ENCODE measurements around the gene CYB5B. TPM values are rescaled to one million over a fixed set of nuclear protein-coding genes. Genes with fewer than 3 reads are reported as not detected.

The CYB5B gene
- polyA plus RNA-seq, 1 donor (not counting 4 experiments of a cell fraction or from before 2014, with no cell fraction given) = 287 TPM

GRCh38 chr16:69509125-69509524 is 84.7 kb downstream of the CYB5B start:
- H2AFZ ChIP-seq (ENCODE audit: control insufficient read depth, low read length) = no peak overlapping the region
- no peak for FAIRE-seq
- H3K27ac ChIP-seq (ENCODE audit: control insufficient read depth, insufficient read depth, low read length) = no peak overlapping the region
- no peaks in the 10 kb centered on the region for H3K36me3 ChIP-seq (ENCODE audit: control insufficient read depth in 2 of 2, extremely low read depth in 1 of 2, insufficient read depth in 2 of 2, low read length in 2 of 2)
- no peaks in the 10 kb centered on the region for H3K9me3 ChIP-seq (ENCODE audit: control insufficient read depth, low read depth, low read length)
- TF ChIP-seq EZH2 (IDR thresholded peaks at IDR 0.05; ENCODE audit: low read length) (no peak), CTCF (optimal IDR thresholded peaks at IDR 0.05 in 1 of 3, IDR thresholded peaks at IDR 0.05 in 1 of 3, conservative IDR thresholded peaks at IDR 0.05 in 1 of 3; ENCODE audit: extremely low read depth in 1 of 3, insufficient read depth in 2 of 3, low read length in 3 of 3) (no peak)
- DNase-seq (ENCODE audit: low read depth, low spot score) = no peak
- no peaks in the 10 kb centered on the region for H3K9me1 ChIP-seq (ENCODE audit: control insufficient read depth, extremely low read depth, insufficient read depth, low read length)
- H3K27me3 ChIP-seq (ENCODE audit: control insufficient read depth, extremely low read depth, insufficient read depth, low read length) = no peaks in the 10 kb centered on the region
- no peaks in the 10 kb centered on the region for H3K79me2 ChIP-seq (ENCODE audit: control insufficient read depth, insufficient read depth, low read length)
- H3K4me3 ChIP-seq (ENCODE audit: control insufficient read depth in 2 of 3, extremely low read depth in 1 of 3, insufficient read depth in 2 of 3, low read depth in 1 of 3, low read length in 3 of 3) = no peak overlapping the region
- H4K20me1 ChIP-seq (ENCODE audit: control insufficient read depth, extremely low read depth, insufficient read depth, low read length) = no peaks in the 10 kb centered on the region
- peaks cover 17% of the 10 kb centered on the region for H3K4me1 ChIP-seq (ENCODE audit: control insufficient read depth, extremely low read depth, insufficient read depth, low read length)
- dilution Hi-C loops (cut with MboI; ENCODE audit: extremely low pct_ligation_motif_present, low sequenced_read_pairs) = no loop called here
- no peak overlapping the region for H3K4me2 ChIP-seq (ENCODE audit: control insufficient read depth, extremely low read depth, insufficient read depth, low read depth, low read length)
- H3K9ac ChIP-seq (ENCODE audit: control insufficient read depth, extremely low read depth, insufficient read depth, low read length) = no peak overlapping the region

DNA sequence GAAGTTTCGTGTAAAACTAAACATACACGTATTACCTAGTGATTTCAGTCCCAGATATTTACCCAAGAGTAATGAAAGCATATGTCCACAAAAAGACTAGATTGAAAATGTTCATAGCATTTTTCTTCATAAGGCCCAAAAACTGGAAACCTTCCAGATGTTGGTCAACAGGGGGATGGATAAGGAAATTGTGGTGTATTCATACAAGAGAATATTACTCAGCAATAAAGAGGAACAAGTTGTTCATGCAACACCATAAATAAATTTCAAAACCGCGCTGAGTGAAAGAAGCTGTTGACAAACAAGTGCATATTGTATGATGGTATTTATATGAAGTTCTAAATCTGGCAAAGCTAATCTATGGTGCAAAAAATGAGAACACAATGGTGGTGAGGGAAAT is 87.2 kb downstream of the CYB5B start:
- FAIRE-seq (no peak), DNase-seq (ENCODE audit: low read depth, low spot score) (no peak)
- Histone ChIP-seq H3K9ac (ENCODE audit: control insufficient read depth, extremely low read depth, insufficient read depth, low read length) (no peak overlapping the region), H3K79me2 (ENCODE audit: control insufficient read depth, insufficient read depth, low read length) (no peaks in the 10 kb centered on the region), H3K9me3 (ENCODE audit: control insufficient read depth, low read depth, low read length) (no peaks in the 10 kb centered on the region), H3K4me1 (ENCODE audit: control insufficient read depth, extremely low read depth, insufficient read depth, low read length) (peaks cover 32% of the 10 kb centered on the region), H4K20me1 (ENCODE audit: control insufficient read depth, extremely low read depth, insufficient read depth, low read length) (no peaks in the 10 kb centered on the region), H2AFZ (ENCODE audit: control insufficient read depth, low read length) (no peak overlapping the region), H3K27me3 (ENCODE audit: control insufficient read depth, extremely low read depth, insufficient read depth, low read length) (no peaks in the 10 kb centered on the region), H3K4me3 (ENCODE audit: control insufficient read depth in 2 of 3, extremely low read depth in 1 of 3, insufficient read depth in 2 of 3, low read depth in 1 of 3, low read length in 3 of 3) (no peak overlapping the region), H3K27ac (ENCODE audit: control insufficient read depth, insufficient read depth, low read length) (no peak overlapping the region), H3K9me1 (ENCODE audit: control insufficient read depth, extremely low read depth, insufficient read depth, low read length) (no peaks in the 10 kb centered on the region), H3K36me3 (ENCODE audit: control insufficient read depth in 2 of 2, extremely low read depth in 1 of 2, insufficient read depth in 2 of 2, low read length in 2 of 2) (no peaks in the 10 kb centered on the region), H3K4me2 (ENCODE audit: control insufficient read depth, extremely low read depth, insufficient read depth, low read depth, low read length) (no peak overlapping the region)
- dilution Hi-C loops (cut with MboI; ENCODE audit: extremely low pct_ligation_motif_present, low sequenced_read_pairs) = no loop called here
- TF ChIP-seq CTCF (optimal IDR thresholded peaks at IDR 0.05 in 1 of 3, IDR thresholded peaks at IDR 0.05 in 1 of 3, conservative IDR thresholded peaks at IDR 0.05 in 1 of 3; ENCODE audit: extremely low read depth in 1 of 3, insufficient read depth in 2 of 3, low read length in 3 of 3) (no peak), EZH2 (IDR thresholded peaks at IDR 0.05; ENCODE audit: low read length) (no peak)
